Adipocyte (in vitro differentiated cells): ENCODE data around the gene TMX3.

Experiments used
- DNase-seq: peaks from one replicate; pipeline ENCODE4 v3.0.0-alpha.2; 2015; ENCODE audit warnings: low read depth
- H3K27me3 ChIP-seq: replicated peaks from 2 replicates; pipeline ENCODE4 v1.7.0; 2013; ENCODE audit warnings: mild to moderate bottlenecking, low read length, moderate library complexity; ENCODE audit not compliant: control insufficient read depth, insufficient read depth
- H3K36me3 ChIP-seq: 2 replicates; pipeline ENCODE4 v1.7.0; 2013; ENCODE audit warnings: low read length, mild to moderate bottlenecking, moderate library complexity; ENCODE audit not compliant: control insufficient read depth, insufficient read depth, severe bottlenecking
- H3K4me1 ChIP-seq: 2 replicates; pipeline ENCODE4 v1.7.0; 2013; ENCODE audit warnings: mild to moderate bottlenecking, low read length, moderate library complexity; ENCODE audit not compliant: control insufficient read depth, insufficient read depth
- H3K4me3 ChIP-seq: 2 replicates; pipeline ENCODE4 v1.7.0; 2013; ENCODE audit warnings: mild to moderate bottlenecking, low read length, moderate library complexity
- H3K9ac ChIP-seq: 2 replicates; pipeline ENCODE4 v1.7.0; 2013; ENCODE audit warnings: mild to moderate bottlenecking, low read length, moderate library complexity
- H3K9me3 ChIP-seq: 2 replicates; pipeline ENCODE4 v1.7.0; 2013; ENCODE audit warnings: mild to moderate bottlenecking, low read length, moderate library complexity; ENCODE audit not compliant: control insufficient read depth

Gene TMX3

GRCh38 chr18:68707646-68708045, 7.3 kb downstream of the TMX3 start:
- H3K4me3 ChIP-seq = no peak overlapping the region
- no peak for DNase-seq
- H3K9me3 ChIP-seq = no peaks in the 10 kb centered on the region
- no peaks in the 10 kb centered on the region for H3K27me3 ChIP-seq
- H3K36me3 ChIP-seq = peaks cover 74% of the 10 kb centered on the region
- H3K9ac ChIP-seq = no peak overlapping the region
- H3K4me1 ChIP-seq = peaks cover 7% of the 10 kb centered on the region

GRCh38 chr18:68705119-68705518, 9.8 kb downstream of the TMX3 start:
- Histone ChIP-seq H3K9ac (no peak overlapping the region), H3K9me3 (no peaks in the 10 kb centered on the region), H3K4me3 (no peak overlapping the region), H3K4me1 (peaks cover 7% of the 10 kb centered on the region), H3K27me3 (no peaks in the 10 kb centered on the region), H3K36me3 (peaks cover 56% of the 10 kb centered on the region)
- DNase-seq = no peak

- H3K9ac ChIP-seq = no peak overlapping the region
- no peaks in the 10 kb centered on the region for H3K27me3 ChIP-seq
- no peak overlapping the region for H3K4me3 ChIP-seq
- no peaks in the 10 kb centered on the region for H3K9me3 ChIP-seq
- H3K36me3 ChIP-seq = peaks cover 46% of the 10 kb centered on the region
- no peak for DNase-seq
- peaks cover 7% of the 10 kb centered on the region for H3K4me1 ChIP-seq
Measured at GRCh38 chr18:68703326-68703725, 11.6 kb downstream of the TMX3 start.

- H3K4me3 ChIP-seq = no peak overlapping the region
- no peak overlapping the region for H3K9ac ChIP-seq
- H3K36me3 ChIP-seq = peaks cover 51% of the 10 kb centered on the region
- H3K4me1 ChIP-seq = no peaks in the 10 kb centered on the region
- no peaks in the 10 kb centered on the region for H3K9me3 ChIP-seq
- H3K27me3 ChIP-seq = no peaks in the 10 kb centered on the region
- DNase-seq = no peak
Measured at GRCh38 chr18:68701353-68701752, 13.6 kb downstream of the TMX3 start.

- H3K4me1 ChIP-seq = no peaks in the 10 kb centered on the region
Measured at GRCh38 chr18:68699043-68699442, 15.9 kb downstream of the TMX3 start.

GRCh38 chr18:68696937-68697336, 18.0 kb downstream of the TMX3 start:
- peaks cover 61% of the 10 kb centered on the region for H3K36me3 ChIP-seq
- no peak for DNase-seq
- no peaks in the 10 kb centered on the region for H3K27me3 ChIP-seq
- no peaks in the 10 kb centered on the region for H3K4me1 ChIP-seq
- H3K4me3 ChIP-seq = no peak overlapping the region
- H3K9ac ChIP-seq = no peak overlapping the region
- no peaks in the 10 kb centered on the region for H3K9me3 ChIP-seq

More at GRCh38 chr18:68699043-68699442, 15.9 kb downstream of the TMX3 start:
- no peak overlapping the region for H3K9ac ChIP-seq
- no peak overlapping the region for H3K4me3 ChIP-seq
- H3K9me3 ChIP-seq = no peaks in the 10 kb centered on the region
- H3K36me3 ChIP-seq = peaks cover 54% of the 10 kb centered on the region
- H3K27me3 ChIP-seq = no peaks in the 10 kb centered on the region
- peak; percentile 75 for DNase-seq

GRCh38 chr18:68694316-68694715, 20.6 kb downstream of the TMX3 start:
- H3K9ac ChIP-seq = no peak overlapping the region
- H3K4me1 ChIP-seq = no peaks in the 10 kb centered on the region
- H3K4me3 ChIP-seq = no peak overlapping the region
- no peak for DNase-seq
- peaks cover 71% of the 10 kb centered on the region for H3K36me3 ChIP-seq
- H3K27me3 ChIP-seq = no peaks in the 10 kb centered on the region
- H3K9me3 ChIP-seq = no peaks in the 10 kb centered on the region

GRCh38 chr18:68693091-68693815, 21.7 kb downstream of the TMX3 start:
- H3K4me3 ChIP-seq = no peak overlapping the region
- H3K9me3 ChIP-seq = no peaks in the 10 kb centered on the region
- peaks cover 73% of the 10 kb centered on the region for H3K36me3 ChIP-seq

GRCh38 chr18:68679528-68679927, 35.4 kb downstream of the TMX3 start:
- H3K9me3 ChIP-seq = no peaks in the 10 kb centered on the region
- H3K36me3 ChIP-seq = peaks cover 88% of the 10 kb centered on the region
- no peak overlapping the region for H3K4me3 ChIP-seq
- peak; percentile 54 for DNase-seq
- H3K4me1 ChIP-seq = peaks cover 9% of the 10 kb centered on the region
- no peak overlapping the region for H3K9ac ChIP-seq
- no peaks in the 10 kb centered on the region for H3K27me3 ChIP-seq

More at GRCh38 chr18:68693091-68693815, 21.7 kb downstream of the TMX3 start:
- Histone ChIP-seq H3K27me3 (no peaks in the 10 kb centered on the region), H3K4me1 (no peaks in the 10 kb centered on the region), H3K9ac (no peak overlapping the region)
- no peak for DNase-seq

- peaks cover 62% of the 10 kb centered on the region for H3K36me3 ChIP-seq
- H3K4me1 ChIP-seq = peaks cover 9% of the 10 kb centered on the region
- no peak for DNase-seq
- H3K9me3 ChIP-seq = no peaks in the 10 kb centered on the region
- H3K9ac ChIP-seq = no peak overlapping the region
- no peaks in the 10 kb centered on the region for H3K27me3 ChIP-seq
- no peak overlapping the region for H3K4me3 ChIP-seq
Measured at GRCh38 chr18:68676913-68677312, 38.0 kb downstream of the TMX3 start.

- DNase-seq = peak; percentile 38
- H3K9ac ChIP-seq = peak overlapping the region; percentile 5
- peaks cover 5% of the 10 kb centered on the region for H3K9me3 ChIP-seq
- H3K4me3 ChIP-seq = no peak overlapping the region
- H3K36me3 ChIP-seq = no peaks in the 10 kb centered on the region
- no peaks in the 10 kb centered on the region for H3K27me3 ChIP-seq
- peaks cover 10% of the 10 kb centered on the region for H3K4me1 ChIP-seq
Measured at GRCh38 chr18:68667121-68667520, 47.8 kb downstream of the TMX3 start.

GRCh38 chr18:68666381-68666780, 48.5 kb downstream of the TMX3 start:
- H3K4me3 ChIP-seq = no peak overlapping the region
- no peaks in the 10 kb centered on the region for H3K36me3 ChIP-seq
- H3K27me3 ChIP-seq = no peaks in the 10 kb centered on the region
- DNase-seq = peak; percentile 24
- H3K9ac ChIP-seq = peak overlapping the region; percentile 5
- peaks cover 5% of the 10 kb centered on the region for H3K9me3 ChIP-seq
- H3K4me1 ChIP-seq = peaks cover 10% of the 10 kb centered on the region
